Activated CD4-positive, alpha-beta T cell treated with anti-CD3 and anti-CD28 coated beads for 24 hours (primary cell): ENCODE results near the gene CLDN22.
"Not testable (repeated sequence)": the region's sequence is repeated elsewhere in the genome, so short reads cannot be mapped to it uniquely, and the experiment has no call there.

Experiments
- DNase-seq, 2 donors: peaks; one replicate each; pipeline ENCODE4 v3.0.0-alpha.2; 2020; ENCODE audit warnings: low read depth in 2 of 2

CLDN22 gene

DNA sequence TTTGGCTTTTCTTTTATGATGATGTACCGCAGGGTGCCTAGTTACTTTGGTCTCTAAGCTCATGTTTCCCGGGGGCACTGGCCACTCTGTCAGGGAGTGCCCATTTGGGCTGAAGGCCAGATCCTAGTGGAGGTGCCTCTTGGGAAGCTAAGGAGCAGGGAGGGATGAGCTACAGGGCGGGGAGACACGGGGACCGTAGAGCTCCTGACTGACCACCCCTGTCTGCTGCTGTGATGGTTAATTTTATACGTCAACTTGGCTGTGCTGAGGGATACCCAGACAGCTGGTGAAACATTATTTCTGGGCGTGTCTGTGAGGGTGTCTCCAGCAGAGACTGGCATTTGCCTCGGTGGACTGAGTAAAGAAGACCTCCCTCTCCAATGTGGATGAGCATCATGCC lies 27.1 kb upstream of the CLDN22 start:
- no peak for DNase-seq

DNA sequence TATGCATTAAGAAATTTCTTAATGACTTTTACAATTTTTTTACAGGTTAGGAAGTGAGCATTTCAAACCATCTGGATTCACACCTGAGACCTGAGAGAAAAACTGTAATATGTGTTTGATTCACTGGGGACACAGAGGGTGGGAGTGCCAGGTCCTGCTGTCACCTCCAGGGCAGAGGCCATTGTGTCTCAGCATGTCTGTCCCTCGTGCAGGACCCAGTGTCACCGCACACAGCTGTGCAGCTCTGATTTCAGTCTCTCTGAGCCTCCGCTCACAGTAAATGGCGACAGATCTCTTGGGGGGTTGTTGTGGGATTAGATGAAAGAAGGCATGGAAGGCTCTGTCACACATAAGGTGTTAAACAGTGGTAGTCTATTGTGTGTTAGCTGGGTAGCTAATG lies 25.2 kb upstream of the CLDN22 start:
- no peak for DNase-seq

DNA sequence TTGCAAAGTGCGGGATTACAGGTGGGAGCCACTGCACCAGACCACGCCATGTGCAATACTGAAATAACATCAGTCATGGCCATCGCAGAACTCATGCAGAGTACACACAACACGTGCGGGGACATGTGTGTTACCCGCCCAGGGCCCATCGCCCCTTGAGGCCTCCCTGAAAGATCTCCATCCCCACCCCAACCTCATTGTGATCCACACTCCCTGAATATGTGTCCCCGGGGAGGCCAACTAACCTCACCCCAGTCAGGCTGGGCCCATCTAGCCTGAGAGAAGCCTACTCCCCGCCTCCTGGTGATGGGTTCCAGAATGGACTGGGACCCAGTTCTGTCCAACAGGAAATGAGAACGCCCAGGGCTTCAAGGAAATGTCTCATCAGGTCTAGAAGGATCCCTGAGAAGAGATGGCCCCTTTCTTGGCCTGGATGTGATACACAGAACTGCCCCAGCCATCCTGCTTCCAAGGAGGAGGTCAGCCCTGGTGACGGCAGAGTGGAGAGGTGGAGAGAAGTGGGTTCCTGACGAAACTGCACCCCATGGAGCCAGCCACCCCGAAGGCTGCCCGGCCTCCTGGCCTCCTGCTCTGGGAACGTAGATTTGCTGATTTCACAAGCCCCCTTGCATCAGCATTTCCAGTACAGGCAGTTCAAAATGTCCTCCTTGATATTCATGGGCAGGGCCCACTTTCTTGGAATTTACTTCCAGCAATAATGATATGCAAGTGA lies 24.6 kb upstream of the CLDN22 start:
- no peak for DNase-seq

DNA sequence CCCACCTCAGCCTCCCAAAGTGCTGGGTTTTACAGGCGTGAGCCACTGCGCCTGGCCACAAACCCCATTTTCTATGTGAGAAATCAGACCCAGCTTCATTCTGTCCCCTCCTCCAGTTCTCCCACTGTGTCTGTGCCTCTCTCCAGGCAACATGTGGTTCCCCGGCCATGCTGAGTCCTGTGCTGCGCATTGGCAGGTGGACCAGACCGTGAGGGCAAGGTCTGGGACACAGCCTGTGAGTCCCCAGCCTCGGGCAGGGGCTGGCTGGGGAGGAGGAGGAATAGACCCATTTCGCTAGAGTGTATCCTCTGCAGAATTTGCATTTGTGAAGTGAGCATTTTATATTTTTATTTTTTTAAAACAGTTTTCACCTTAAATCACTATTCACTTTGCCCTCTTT lies 23.7 kb upstream of the CLDN22 start:
- DNase-seq: no peak

DNA sequence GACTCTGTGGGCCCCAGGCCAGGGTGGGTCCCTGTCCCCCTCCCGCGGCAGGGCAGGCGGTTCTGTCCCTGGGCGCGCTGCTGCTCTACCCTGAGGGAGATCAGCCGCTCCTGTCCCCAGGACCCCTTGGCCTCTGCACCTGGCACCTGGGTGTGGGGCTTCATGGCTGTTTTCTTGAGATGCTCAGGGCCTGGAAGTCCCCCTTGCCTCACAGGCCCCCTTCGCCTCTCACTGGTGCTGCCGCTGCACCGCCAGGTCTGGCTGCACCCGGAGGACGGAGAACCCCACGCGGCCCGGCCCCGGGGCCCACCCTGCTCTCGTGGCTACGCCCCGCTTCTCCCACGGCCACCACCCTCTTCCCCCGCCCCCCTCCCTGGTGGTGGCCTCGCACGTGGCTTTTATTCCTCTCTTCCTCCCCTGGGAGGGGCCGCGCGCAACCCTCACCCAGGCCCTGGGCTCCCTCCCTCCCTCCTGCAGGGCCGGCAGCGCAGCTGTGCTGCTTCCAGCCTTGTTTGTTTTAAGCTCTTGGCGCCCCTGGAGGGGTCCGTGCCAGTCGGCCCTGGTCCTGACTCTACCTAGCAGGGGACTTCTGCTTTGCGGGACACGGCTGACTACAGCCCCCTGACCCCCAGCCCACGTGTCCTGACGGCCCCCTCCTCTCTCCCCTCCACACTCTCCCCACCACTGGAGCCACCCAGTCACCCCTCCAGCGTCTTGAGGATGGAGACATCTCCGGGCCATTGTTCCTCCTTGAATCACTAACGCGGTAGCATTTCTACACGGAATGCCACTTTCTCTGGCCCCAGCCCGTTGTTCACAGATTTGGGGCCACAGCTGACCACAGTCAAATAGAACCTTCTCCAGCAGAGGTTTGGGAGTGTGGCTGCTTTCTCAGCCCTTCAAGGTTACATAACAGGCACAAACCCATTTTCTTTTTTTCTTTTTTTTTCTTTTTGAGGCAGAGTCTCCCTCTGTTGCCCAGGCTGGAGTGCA lies 22.8 kb upstream of the CLDN22 start:
- no peak for DNase-seq

DNA sequence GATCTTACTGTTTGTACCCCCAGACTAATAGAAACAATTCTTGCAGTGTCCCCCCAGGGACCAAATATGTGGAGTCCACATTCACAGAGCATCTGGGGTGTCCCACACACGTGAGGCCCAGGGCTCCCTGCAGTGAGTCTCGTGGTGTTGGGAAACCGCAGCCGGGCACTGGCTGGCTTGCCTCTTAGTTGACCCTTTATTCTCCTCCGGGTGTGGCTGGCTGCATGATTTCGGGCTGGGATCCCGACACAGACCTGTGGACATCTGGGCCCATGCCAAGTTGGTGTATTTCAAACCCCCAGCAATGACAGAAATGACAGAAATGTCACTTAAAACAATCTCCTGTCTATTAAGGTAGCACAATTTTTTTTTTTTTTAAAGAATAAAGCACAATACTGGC lies 17.8 kb upstream of the CLDN22 start:
- DNase-seq: no peak

DNA sequence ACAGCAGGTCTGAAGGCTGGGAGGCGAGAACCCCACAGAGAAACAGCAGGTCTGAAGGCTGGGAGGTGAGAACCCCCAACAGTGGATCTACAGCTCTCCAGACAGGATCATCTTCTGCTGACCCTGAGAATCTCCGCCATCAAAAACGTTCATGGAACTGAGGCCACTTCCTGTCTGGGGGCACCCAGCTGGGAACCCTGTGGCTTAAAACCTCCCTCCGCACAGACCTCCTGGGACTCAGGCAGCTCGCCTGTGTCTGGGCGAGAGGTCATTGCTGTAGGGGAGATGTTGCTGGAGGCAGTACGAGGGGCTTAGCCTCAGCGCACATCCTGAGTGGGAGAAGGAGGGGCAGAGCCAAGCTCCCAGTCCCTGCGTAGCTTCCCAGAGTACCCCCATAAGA lies 17.3 kb upstream of the CLDN22 start:
- no peak for DNase-seq

DNA sequence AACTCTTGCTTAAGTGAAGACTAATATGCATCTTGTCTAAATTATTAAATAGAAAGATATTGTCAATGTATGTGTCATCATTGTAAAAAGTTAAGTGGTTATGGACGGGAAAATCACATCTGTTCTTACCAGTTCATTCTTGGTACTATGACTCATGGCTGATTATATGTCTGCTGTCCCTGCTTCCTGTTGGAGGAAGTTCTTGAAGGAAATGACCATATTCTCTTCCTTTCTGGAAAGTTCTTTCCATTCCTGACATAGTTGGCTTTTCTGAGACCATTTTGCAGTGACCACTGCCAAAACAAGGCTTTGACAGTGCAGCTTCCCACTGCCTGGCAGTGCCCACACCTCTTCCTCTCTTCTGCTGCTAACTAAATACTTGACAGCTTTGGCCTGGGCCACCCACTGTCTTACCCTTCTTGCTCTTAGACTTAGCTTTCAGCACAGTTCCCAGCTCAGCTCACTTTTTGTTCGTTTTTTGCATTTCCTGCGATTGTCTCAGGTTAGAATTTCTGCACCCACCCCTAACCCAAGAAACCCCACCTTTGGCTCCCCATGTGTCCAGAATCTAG lies 15.4 kb upstream of the CLDN22 start:
- DNase-seq: no peak

DNA sequence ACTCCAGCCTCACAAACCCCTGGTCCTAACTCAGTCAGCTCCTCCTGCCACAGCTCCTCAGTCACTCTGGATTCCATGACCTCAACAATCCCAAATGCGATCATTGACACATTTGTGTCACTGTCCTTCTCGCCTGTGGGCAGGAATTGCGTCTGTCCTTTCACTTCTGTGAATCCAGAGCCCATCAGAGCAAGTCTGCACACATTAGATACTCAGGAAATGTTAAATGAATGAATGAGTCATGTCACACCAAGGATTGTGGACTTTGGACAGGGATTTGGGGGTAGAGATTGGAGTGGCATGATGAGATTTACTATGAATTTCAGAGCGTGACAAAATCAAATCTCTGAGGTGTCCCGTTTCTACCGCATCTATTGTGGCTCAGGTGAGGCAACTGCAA lies 13.9 kb upstream of the CLDN22 start:
- no peak for DNase-seq

DNA sequence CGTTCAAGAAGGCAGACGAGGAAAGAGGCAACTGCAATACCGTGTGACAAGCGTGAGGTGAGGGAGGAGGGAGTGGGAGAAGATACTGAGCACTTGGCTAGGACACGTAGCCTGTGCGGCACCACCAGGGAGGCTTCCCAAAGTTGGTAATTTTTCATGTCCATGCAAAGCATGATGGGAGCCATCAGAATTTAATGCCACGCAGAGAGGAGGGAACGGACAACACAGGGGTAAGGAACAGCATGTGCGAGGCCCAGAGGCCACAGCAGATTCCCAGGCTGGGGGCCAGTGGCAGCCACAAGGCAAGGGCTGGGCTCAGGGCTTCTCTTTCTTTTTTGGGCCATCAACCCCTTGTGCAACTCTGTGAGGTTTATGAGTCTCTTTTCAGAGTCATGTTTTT lies 13.1 kb upstream of the CLDN22 start:
- no peak for DNase-seq

DNA sequence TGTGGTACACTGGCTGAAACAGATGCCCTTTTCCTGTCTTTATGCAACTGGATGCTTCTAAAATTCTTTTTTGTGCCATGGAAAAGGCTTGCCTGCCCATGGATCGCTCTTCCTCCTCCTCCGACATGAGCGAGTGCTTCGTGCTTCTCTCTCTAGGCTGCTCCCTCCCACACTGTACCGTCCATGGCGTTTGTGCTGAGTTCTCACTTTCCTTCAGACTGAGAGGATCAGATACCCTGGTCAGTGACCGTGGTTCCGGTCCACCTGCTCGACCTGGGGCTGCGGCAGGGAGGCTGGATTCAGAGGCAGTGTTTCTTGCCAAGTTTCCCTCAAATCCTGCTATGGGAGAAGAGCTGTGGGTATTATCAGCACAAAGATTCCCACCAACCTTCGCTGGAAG lies 12.4 kb upstream of the CLDN22 start:
- DNase-seq: no peak

DNA sequence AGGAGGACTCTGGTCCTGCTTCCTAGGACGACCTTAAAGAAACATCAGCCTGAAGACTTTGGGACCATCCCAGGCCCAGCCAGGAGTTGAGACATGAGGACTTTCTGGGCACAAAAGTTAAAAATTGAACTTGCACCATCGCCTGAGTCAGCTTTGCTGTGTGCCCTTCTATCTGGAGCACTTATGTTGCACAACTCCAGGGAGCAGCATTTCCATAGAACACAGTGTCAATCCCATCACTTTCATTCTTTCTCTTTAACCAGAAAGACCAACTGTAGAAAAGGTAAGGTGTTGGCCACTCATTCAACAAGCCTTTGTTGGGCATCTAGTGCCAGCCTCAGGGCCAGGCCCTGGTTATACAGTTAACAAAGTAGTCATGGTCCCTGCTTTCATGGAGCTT lies 10.8 kb upstream of the CLDN22 start:
- DNase-seq: no peak

DNA sequence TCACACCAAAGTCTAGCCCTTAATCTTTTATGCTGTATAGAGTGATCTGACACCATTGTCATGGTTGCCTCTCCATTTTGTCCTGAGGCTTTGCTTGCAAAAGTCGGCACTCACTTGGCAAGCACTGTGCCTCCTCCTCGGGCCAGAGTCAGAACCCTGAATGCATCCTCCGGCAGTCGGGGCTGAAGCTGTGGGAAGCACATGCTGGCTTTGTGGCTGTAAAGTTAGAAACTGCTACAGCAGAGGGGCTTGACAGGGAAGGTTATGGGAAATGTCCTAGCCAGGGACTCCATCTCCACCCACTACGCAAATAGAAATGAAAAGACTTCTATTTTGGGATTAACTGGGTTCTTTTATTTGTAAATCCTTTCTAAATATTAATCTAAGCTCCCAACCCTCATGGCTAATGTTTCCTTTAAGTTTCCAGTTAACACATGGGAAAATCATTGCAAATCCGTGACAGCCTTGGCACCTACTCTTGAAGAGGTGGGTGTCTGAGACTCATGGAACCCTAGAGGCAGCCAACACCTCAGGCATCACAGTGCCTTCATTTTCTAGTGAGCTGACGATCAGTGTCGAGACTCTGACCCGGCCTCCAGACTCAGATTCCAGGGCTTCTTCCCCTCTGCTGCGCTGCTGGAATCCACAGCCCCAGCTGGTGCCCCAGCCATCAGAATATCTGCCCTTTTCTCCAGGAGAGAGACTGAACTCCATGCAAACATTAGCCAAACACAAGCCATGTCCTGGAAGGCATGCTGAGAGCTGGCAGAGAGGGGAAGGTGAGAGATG lies 10.1 kb upstream of the CLDN22 start:
- DNase-seq: no peak

DNA sequence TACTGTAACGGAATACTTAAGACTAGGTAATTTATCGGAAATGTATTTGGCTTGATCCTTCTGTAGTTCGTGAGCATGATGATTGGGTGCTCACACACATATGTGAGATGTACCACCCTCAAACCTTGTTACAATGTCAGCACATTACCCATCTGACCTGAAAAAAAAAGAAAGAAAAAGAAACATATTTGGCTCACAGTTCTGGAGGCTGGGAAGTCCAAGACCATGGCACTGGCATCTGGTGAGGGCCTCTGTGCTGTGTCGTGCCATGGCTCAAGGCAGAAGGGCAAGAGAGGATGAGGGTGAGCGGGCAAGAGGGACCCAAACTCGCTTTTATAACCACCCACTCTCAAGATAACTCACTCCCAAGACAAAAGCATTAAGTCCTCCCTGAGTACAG lies 9.2 kb upstream of the CLDN22 start:
- DNase-seq: no peak

DNA sequence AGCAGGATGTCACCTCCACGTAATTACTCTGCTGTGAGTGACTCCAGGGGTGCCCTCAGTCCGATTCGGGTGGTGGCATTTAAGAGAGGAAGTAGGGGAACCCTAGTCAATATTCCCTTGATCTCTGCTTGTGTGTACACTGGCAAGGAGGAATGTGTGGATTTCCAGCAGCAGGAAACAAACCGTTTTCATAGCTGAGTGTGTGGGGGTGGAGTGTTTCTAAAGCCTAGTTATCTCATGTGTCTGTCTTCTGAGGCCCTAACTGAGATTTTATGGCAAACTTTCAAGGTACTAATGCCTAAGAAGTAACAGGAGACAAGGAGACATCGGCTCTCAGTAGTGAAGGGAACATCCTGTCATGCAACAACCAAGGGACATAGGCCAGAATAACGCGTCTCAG lies 8.8 kb upstream of the CLDN22 start:
- no peak for DNase-seq

DNA sequence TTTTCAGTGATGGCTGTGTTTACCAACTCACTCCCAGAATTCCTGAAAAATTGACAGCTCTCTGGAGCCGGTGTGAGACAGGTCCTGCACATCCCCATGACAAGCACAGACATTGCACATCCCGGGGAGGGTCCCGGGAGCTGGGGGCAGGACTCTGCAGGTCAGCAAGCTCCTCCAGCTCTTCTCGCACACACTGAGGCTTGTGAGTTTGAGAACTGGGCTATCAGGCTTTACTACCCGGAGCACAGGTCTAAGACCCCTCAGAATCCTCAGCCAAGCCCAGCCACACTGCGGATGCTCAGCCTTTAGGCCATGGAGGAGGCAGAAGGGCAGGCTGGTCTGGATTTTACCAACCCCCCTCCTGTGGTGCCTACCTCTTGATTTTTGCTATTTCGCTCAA lies 7.8 kb upstream of the CLDN22 start:
- DNase-seq: no peak

DNA sequence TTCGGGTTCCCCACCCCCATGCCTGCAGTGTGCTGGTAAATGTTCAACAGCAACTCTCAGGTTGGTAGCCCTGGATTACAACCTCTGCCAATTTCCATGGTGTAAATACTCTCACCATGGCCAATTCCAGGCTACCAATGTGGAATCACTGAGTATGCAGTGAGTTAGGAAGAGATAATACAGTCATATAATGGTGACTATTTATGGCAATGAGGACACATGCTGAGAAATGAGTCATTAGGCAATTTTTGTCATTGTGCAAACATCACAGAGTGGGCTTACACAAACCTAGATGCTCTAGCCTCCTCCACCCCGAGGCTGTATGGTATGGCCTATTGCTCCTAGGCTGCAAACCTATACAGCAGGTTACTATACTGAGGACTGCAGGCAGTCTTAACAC lies 6.8 kb upstream of the CLDN22 start:
- no peak for DNase-seq

DNA sequence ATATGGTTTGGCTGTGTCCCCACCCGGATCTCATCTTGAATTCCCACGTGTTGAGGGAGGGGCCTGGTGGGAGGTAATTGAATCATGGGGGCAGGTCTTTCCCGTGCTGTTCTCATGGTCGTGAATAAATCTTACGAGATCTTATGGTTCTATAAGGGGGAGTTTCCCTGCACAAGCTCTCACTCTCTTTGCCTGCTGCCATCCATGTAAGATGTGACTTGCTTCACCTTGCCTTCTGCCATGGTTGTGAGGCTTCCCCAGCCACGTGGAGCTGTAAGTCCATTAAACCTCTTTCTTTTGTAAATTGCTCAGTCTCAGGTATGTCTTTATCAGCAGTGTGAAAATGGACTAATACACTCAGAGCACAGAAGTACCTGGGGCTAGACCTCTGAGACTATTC lies 6.3 kb upstream of the CLDN22 start:
- not testable (repeated sequence) for DNase-seq

DNA sequence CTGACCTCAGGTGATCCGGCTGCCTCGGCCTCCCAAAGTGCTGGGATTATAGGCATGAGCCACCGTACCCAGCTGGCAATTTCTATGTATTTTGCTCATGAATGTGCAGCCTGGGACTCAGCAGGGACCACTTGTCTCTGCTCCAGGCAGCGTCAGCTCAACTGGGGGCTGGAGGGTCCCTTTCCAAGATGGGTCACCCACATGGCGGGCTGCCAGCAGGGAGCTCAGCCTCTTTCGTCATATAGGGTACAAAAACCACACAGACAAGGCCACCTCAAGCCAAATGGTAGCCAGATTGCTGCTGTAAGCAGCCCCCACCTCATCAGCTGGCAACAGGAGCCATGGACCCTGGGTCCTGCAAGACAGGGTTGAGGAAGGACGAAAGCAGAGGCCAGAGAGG lies 4.5 kb upstream of the CLDN22 start:
- DNase-seq: no peak

DNA sequence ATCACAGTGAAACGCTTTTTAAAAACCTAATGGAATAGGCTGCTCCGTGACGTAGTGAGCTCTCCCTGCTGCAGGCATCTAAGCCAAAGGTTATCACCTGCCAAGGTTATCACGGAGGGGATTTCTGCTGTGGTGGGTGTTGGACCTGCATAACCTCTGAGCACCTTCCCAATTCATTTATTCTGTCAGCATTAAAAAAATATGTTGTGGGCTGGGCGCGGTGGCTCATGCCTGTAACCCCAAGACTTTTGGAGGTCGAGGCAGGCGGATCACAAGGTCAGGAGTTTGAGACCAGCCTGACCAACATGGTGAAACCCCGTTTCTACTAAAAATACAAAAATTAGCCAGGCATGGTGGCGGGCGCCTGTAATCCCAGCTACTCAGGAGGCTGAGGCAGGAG lies 4.0 kb upstream of the CLDN22 start:
- not testable (repeated sequence) for DNase-seq

DNA sequence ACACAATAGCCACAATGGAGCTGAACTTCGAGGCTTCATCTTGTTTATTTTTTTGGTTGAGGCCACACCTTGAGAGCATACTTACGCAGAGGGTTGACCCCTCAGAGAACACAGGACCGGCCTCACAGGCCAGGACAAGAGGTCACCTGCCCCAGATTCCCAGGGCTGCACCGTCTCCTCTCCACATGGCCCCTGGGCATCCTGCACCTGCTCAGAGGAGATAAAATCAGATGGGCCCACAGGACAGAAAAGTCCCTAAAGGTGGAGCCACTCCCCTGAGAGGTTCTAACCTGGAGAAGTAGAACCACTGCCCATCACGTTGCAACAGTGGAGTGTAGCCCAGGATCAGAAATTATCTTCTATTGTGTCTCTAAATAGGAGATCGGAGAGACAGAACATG lies 3.2 kb upstream of the CLDN22 start:
- no peak for DNase-seq

DNA sequence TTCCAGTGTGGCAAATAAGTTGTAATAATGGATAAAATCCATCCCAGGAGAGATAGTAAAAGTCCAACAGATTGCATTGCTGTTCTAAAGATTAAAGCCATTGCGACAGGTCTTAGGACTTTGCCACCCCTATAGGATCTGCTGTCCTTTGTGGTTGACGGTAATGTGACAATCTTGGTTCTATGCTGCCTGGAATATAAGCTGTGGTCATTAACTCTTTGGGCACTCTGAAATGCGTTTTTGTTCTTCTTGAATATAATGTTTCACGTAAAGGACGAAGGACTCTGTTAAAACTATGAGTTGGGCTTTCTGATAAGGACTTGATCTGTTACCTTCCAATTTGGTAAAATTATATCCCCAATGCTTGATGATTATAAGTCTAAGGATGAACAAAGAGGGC lies 2.2 kb upstream of the CLDN22 start, which contains the start of gene CLDN24:
CLDN24 (minus strand) TSS at position 101 of the 400 bp plus-strand sequence; CDS start at position 101, 0 bp downstream.
- no peak for DNase-seq
